IPS-15b (cell line): ENCODE results near the gene GGCT.

Source experiments
- H3K27me3 ChIP-seq: one replicate; pipeline ENCODE4 v1.6.1; 2013; ENCODE audit warnings: low read length; ENCODE audit not compliant: control insufficient read depth, insufficient read depth
- H3K36me3 ChIP-seq: one replicate; pipeline ENCODE4 v1.6.1; 2013; ENCODE audit warnings: low read length; ENCODE audit not compliant: control insufficient read depth, insufficient read depth
- H3K4me1 ChIP-seq: one replicate; pipeline ENCODE4 v1.6.1; 2013; ENCODE audit warnings: mild to moderate bottlenecking, low read length; ENCODE audit not compliant: control insufficient read depth, insufficient read depth
- H3K4me3 ChIP-seq: one replicate; pipeline ENCODE4 v1.5.1; 2013; ENCODE audit warnings: low read depth, low read length
- H3K9ac ChIP-seq: one replicate; pipeline ENCODE4 v1.6.1; 2013; ENCODE audit warnings: low read depth, mild to moderate bottlenecking, low read length
- H3K9me3 ChIP-seq: one replicate; pipeline ENCODE4 v1.6.1; 2013; ENCODE audit warnings: mild to moderate bottlenecking, low read length; ENCODE audit not compliant: control insufficient read depth, insufficient read depth

The GGCT gene

GRCh38 chr7:30452280-30452930, 52.2 kb downstream of the GGCT start:
- Histone ChIP-seq H3K36me3 (peaks cover 3% of the 10 kb centered on the region), H3K9ac (no peak overlapping the region), H3K9me3 (no peaks in the 10 kb centered on the region), H3K27me3 (no peaks in the 10 kb centered on the region), H3K4me1 (peaks cover 4% of the 10 kb centered on the region), H3K4me3 (no peak overlapping the region)

DNA sequence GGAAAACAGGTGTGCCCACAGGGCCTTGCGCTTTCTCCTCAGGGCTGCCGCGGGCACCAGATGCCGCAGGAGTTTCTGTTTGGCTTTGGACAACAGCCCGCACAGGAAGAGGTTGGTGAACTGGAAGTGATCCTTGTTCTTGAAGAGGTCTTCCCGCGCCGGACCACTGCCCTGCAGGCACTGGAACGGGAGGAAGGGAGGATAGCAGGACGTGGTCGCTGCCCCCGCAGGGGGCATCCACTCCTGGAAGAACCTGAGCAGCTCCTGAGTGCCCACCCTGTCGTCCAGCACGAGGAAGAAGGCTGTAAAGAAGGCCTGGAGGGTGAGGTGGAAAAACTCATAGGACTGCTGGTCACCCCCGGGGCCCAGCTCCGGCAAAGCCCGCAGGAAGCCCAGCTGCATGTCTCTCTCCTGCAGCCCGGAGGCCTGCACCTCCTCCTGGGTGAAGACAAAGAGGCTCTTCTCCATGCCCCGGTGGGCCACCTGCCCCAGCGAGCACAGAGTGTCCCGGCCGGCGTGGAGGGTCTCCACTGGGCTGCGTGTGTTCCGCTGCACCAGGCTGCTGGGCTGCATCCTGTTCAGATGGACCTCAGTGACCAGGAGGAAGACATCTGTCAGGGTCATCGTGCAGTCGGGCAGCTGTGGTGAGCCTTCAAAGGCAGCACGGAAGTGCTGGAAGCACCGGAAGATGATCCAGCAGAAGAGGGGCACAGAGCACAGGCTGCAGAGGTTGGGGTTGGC, 52.9 kb downstream of the GGCT start:
- Histone ChIP-seq H3K27me3 (no peaks in the 10 kb centered on the region), H3K9me3 (no peaks in the 10 kb centered on the region), H3K4me1 (peaks cover 4% of the 10 kb centered on the region), H3K9ac (no peak overlapping the region), H3K4me3 (no peak overlapping the region), H3K36me3 (peaks cover 3% of the 10 kb centered on the region)

DNA sequence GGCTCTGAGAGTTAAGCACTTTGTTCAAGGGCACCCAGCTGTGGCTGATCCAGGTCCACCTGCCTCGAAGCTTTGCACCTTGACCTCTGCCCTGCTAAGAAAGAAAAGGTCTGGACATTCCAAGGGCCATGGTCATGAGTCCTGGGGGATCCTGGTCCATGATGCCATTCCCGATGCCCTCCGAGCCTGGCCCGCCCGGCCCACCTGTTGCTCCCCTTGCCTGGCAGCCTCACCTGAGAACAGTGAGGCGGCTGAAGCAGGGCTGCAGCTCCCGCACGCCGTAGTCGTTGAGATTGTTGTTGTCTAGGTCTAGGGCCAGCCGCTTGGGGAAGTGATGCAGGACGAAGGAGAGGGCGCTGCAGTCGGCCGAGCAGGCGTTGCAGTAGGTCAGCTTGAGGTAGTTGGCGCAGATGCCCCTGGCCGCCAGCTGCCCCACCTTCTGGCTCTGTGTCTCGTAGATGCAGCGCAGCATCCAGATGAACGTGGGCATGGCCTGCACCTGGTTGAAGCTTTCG, 53.6 kb downstream of the GGCT start:
- Histone ChIP-seq H3K36me3 (peaks cover 3% of the 10 kb centered on the region), H3K9ac (no peak overlapping the region), H3K4me3 (no peak overlapping the region)

GRCh38 chr7:30450240-30450982, 54.2 kb downstream of the GGCT start:
- Histone ChIP-seq H3K27me3 (no peaks in the 10 kb centered on the region), H3K4me1 (peaks cover 4% of the 10 kb centered on the region), H3K9me3 (no peaks in the 10 kb centered on the region), H3K36me3 (peaks cover 3% of the 10 kb centered on the region), H3K4me3 (no peak overlapping the region), H3K9ac (no peak overlapping the region)

More for the DNA sequence above, 53.6 kb downstream of the GGCT start:
- Histone ChIP-seq H3K4me1 (peaks cover 4% of the 10 kb centered on the region), H3K9me3 (no peaks in the 10 kb centered on the region), H3K27me3 (no peaks in the 10 kb centered on the region)

DNA sequence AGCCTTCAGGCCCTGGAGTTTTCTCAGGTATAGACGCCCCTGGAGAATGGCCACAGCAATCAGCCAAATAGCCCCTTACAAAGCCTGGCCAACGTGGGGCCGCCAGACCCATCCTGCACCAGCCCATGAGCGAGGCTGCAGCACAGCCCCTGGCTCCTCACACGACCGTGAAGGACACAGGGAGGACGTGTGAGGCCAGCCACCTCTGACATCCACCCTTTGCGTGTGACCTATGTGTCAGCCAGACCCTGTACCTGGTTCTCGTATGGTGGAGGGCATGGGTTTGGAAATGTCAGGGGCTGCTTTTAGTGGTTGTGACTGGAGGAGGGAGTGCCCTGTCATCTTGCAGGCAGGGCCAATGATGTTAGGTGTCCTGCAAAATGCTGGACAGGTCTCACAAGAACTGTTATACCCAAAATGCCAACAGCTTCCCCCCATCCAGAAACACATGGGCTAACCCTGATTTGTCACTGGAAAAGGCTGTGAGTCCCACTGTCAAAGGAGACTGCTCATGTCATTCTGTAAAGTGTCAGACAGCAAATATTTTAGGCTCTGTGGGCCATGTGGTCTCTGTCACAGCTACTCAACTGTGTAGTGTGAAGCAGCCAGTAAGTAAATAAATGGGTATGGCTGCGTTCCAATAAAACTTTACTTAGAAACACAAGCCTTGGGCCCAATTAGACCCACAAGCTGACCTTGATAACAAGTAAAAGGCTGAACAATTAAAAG, 56.0 kb downstream of the GGCT start:
- peaks cover 5% of the 10 kb centered on the region for H3K36me3 ChIP-seq
- H3K4me1 ChIP-seq = peaks cover 4% of the 10 kb centered on the region
- no peak overlapping the region for H3K4me3 ChIP-seq
- H3K9me3 ChIP-seq = no peaks in the 10 kb centered on the region
- no peaks in the 10 kb centered on the region for H3K27me3 ChIP-seq
- H3K9ac ChIP-seq = no peak overlapping the region

GRCh38 chr7:30447466-30447865, 57.2 kb downstream of the GGCT start:
- Histone ChIP-seq H3K27me3 (no peaks in the 10 kb centered on the region), H3K9ac (no peak overlapping the region), H3K36me3 (peaks cover 2% of the 10 kb centered on the region), H3K4me1 (peaks cover 4% of the 10 kb centered on the region), H3K4me3 (no peak overlapping the region), H3K9me3 (no peaks in the 10 kb centered on the region)
